Natural killer cell treated with Interleukin-12 subunit alpha and Interleukin-12 subunit beta and Interleukin-15 and Interleukin-18, amount 100 ng/mL, for 72 hours (primary cell): ENCODE measurements around the gene NOCT. TPM values are rescaled to one million over a fixed set of nuclear protein-coding genes. Genes with fewer than 3 reads are reported as not detected.

Source experiments
- ATAC-seq, 2 donors: fragments of 150-1000 bp; cut with Tn5 transposase in 1 of 2; sonication (Bioruptor Pico), chemical (Tn5 transposase) in 1 of 2; 2 replicates each; pipeline ENCODE4 v1.10.0; 2021
- DNase-seq: peaks from one replicate; pipeline ENCODE4 v3.0.0; 2022; ENCODE audit warnings: low spot score
- H3K27ac Mint-ChIP-seq, 2 donors: 1 replicate in 1 of 2; 2 replicates in 1 of 2; pipeline ENCODE4 v1.8.0; 2022; ENCODE audit warnings: mixed read lengths in 2 of 2, mild to moderate bottlenecking in 1 of 2, moderate library complexity in 1 of 2
- H3K27me3 Mint-ChIP-seq, 2 donors: 1 replicate in 1 of 2; 2 replicates in 1 of 2; pipeline ENCODE4 v1.8.0; 2022; ENCODE audit warnings: mixed read lengths in 2 of 2
- H3K36me3 Mint-ChIP-seq: one replicate; pipeline ENCODE4 v1.8.0; 2022; ENCODE audit warnings: mixed read lengths
- H3K4me1 Mint-ChIP-seq, 2 donors: 1 replicate in 1 of 2; 2 replicates in 1 of 2; pipeline ENCODE4 v1.8.0; 2022; ENCODE audit warnings: low read depth in 2 of 2, mixed read lengths in 2 of 2, mild to moderate bottlenecking in 1 of 2
- H3K4me3 Mint-ChIP-seq: one replicate; pipeline ENCODE4 v1.8.0; 2022; ENCODE audit warnings: mixed read lengths
- H3K9me3 Mint-ChIP-seq: 2 replicates; pipeline ENCODE4 v1.8.0; 2022; ENCODE audit warnings: mixed read lengths
- total RNA-seq, 2 donors: library from RNA; stranded (reverse); gene quantifications; one replicate each; pipeline ENCODE4 v1.2.3, GENCODE V29; 2022

Gene NOCT
- total RNA-seq, 2 donors from 2014 or later: 9.9 to 19.7 TPM

DNA sequence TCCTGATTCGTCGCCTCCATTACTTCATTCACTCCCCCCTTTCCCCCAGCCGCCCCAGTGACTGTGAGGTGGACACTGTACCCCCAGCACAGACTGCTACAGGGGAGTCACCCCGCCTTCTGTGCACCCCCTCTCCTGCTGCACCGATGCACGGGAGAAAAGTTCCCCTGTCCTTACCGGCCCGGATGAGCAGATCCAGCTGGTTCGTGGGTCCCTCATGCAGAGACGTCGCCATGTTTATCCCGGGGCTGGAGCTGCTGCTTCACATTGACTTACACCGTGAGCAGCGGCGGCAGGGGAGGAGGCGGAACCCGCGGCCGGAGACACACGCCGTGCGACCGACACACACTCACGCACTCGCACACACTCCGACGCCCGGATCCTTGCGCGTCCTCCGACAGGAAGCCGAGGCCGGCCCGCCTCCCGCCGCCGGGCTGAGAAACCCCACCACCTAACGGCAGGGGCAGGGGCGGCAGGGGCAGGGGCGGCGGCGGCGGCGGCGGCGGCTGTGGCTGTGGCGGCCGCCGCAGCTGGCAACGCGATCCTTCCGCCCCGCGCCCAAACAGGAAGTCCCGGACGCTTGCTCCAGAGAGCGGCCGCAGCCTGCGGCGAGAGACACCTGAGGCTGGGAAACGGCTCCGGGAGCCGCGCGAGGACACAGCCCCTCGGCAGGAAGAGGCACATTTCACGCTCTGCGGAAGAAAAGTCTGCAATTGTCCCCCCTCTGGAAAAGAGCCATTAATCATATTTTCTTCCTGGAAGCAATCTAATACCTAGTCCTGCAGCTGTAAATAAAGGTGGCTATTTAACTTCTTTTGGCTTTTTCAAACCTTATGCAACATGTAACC, 68.6 kb downstream of the NOCT start:
- Mint-ChIP-seq H3K27me3 (no peaks in the 10 kb centered on the region), H3K9me3 (no peaks in the 10 kb centered on the region), H3K4me3 (peak overlapping the region; percentile 89), H3K36me3 (no peaks in the 10 kb centered on the region), H3K27ac (peak overlapping the region; percentile 84 to 85), H3K4me1 (peaks cover 19 to 35% of the 10 kb centered on the region in 2 donors)
- DNase-seq (peak; percentile 90), ATAC-seq (peak; percentile 80 to 81)

DNA sequence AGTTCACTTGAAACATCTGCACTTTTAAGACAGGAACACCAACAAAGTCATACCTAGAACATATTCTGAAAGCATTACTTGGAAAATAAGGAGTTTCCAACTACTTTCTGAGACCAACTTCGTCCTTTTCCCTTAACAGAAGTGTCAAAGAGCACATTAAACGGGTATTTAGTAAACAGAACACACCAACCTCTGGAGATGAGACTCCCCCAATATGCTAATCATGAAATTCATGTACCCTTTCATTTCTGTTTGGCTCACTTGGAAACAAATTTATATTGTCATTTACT, 69.2 kb downstream of the NOCT start:
- peak overlapping the region; percentile 84 to 85 for H3K27ac Mint-ChIP-seq
- ATAC-seq: no peak

DNA sequence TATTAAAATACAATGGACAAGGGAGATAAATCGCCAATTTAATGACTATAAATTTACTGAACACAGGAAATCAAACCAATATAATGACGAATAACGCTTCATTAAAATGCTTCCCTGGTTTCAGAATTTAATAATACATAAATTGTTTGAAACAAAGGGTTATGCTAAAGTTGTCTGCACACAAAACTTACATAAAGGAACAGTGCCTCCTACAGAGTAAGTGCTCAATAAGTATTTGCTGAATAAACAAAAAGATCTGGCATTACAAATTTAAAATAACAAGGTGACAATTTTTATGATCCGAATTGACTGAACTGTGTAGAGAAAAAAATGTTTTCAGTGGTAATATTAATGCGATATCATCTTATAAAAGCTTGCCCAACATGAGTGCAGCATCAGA, 69.6 kb downstream of the NOCT start:
- ATAC-seq (no peak), DNase-seq (no peak)
- Mint-ChIP-seq H3K27ac (peak overlapping the region; percentile 84 to 85), H3K36me3 (no peaks in the 10 kb centered on the region), H3K27me3 (no peaks in the 10 kb centered on the region), H3K9me3 (no peaks in the 10 kb centered on the region), H3K4me1 (peaks cover 16 to 35% of the 10 kb centered on the region in 2 donors), H3K4me3 (peak overlapping the region; percentile 89)

More for the DNA sequence above, 69.2 kb downstream of the NOCT start:
- Mint-ChIP-seq H3K4me3 (peak overlapping the region; percentile 89), H3K27me3 (no peaks in the 10 kb centered on the region), H3K9me3 (no peaks in the 10 kb centered on the region), H3K36me3 (no peaks in the 10 kb centered on the region), H3K4me1 (peaks cover 19 to 39% of the 10 kb centered on the region in 2 donors)
- no peak for DNase-seq

DNA sequence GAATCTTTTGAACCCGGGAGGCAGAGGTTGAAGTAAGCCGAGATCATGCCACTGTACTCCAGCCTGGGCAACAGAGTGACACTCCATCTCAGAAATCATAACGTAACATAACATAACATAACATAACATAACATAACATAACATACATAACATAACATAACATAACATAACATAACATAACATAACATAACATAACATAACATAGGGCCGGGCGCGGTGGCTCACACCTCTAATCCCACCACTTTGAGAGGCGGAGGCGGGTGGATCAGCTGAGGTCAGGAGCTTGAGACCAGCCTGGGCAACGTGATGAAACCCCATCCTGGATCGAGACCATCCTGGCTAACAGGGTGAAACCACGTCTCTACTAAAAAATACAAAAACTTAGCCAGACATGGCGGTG, 76.7 kb downstream of the NOCT start:
- no peak for ATAC-seq
- DNase-seq: no peak
- Mint-ChIP-seq H3K27me3 (no peaks in the 10 kb centered on the region), H3K36me3 (no peaks in the 10 kb centered on the region), H3K9me3 (no peaks in the 10 kb centered on the region), H3K4me3 (no peak overlapping the region), H3K4me1 (peaks cover 0 to 5% of the 10 kb centered on the region in 2 donors), H3K27ac (no peak overlapping the region)

Other genes with a start within 250 kb of the NOCT start
- gene ELF2, start 161.4 kb downstream of the NOCT start, total RNA-seq: 10 to 100 TPM; 39.7 to 46.2 TPM